IPS-18a (cell line): Measurements from ENCODE around the gene SEMA4D.

Source experiments
- H3K27ac ChIP-seq: one replicate; pipeline ENCODE4 v1.5.1; 2013; ENCODE audit warnings: low read length
- H3K27me3 ChIP-seq: one replicate; pipeline ENCODE4 v1.6.1; 2013; ENCODE audit warnings: mild to moderate bottlenecking, low read length; ENCODE audit not compliant: control insufficient read depth, insufficient read depth
- H3K36me3 ChIP-seq: one replicate; pipeline ENCODE4 v1.6.1; 2013; ENCODE audit warnings: low read depth, low read length; ENCODE audit not compliant: control insufficient read depth
- H3K4me1 ChIP-seq: one replicate; pipeline ENCODE4 v1.6.1; 2013; ENCODE audit warnings: low read depth, low read length; ENCODE audit not compliant: control insufficient read depth
- H3K4me3 ChIP-seq: one replicate; pipeline ENCODE4 v1.5.1; 2013; ENCODE audit warnings: low read length
- H3K9ac ChIP-seq: one replicate; pipeline ENCODE4 v1.6.1; 2013; ENCODE audit warnings: mild to moderate bottlenecking, low read length, moderate library complexity
- H3K9me3 ChIP-seq: one replicate; pipeline ENCODE4 v1.6.1; 2013; ENCODE audit warnings: low read depth, low read length; ENCODE audit not compliant: control insufficient read depth

SEMA4D gene

GRCh38 chr9:89408628-89409101 lies 89.2 kb downstream of the SEMA4D start:
- H3K4me1 ChIP-seq, result peaks cover 30% of the 10 kb centered on the region

GRCh38 chr9:89407070-89407469 lies 90.8 kb downstream of the SEMA4D start:
- H3K36me3 ChIP-seq, result no peaks in the 10 kb centered on the region
- H3K4me3 ChIP-seq, result no peak overlapping the region
- H3K4me1 ChIP-seq, result peaks cover 14% of the 10 kb centered on the region
- H3K27ac ChIP-seq, result no peak overlapping the region
- H3K9ac ChIP-seq, result no peak overlapping the region
- no peaks in the 10 kb centered on the region for H3K9me3 ChIP-seq
- H3K27me3 ChIP-seq, result no peaks in the 10 kb centered on the region

More at GRCh38 chr9:89408628-89409101, 89.2 kb downstream of the SEMA4D start:
- H3K4me3 ChIP-seq, result no peak overlapping the region
- no peak overlapping the region for H3K27ac ChIP-seq
- no peaks in the 10 kb centered on the region for H3K27me3 ChIP-seq
- no peak overlapping the region for H3K9ac ChIP-seq
- no peaks in the 10 kb centered on the region for H3K9me3 ChIP-seq
- no peaks in the 10 kb centered on the region for H3K36me3 ChIP-seq

- H3K4me3 ChIP-seq, result no peak overlapping the region
- peaks cover 8% of the 10 kb centered on the region for H3K36me3 ChIP-seq
- H3K9ac ChIP-seq, result no peak overlapping the region
- H3K9me3 ChIP-seq, result no peaks in the 10 kb centered on the region
- H3K27ac ChIP-seq, result no peak overlapping the region
- H3K27me3 ChIP-seq, result no peaks in the 10 kb centered on the region
- peaks cover 2% of the 10 kb centered on the region for H3K4me1 ChIP-seq
Observed at GRCh38 chr9:89405826-89406225, 92.1 kb downstream of the SEMA4D start.

- H3K27ac ChIP-seq, result no peak overlapping the region
- no peaks in the 10 kb centered on the region for H3K27me3 ChIP-seq
- no peaks in the 10 kb centered on the region for H3K4me1 ChIP-seq
- H3K4me3 ChIP-seq, result no peak overlapping the region
- peaks cover 17% of the 10 kb centered on the region for H3K36me3 ChIP-seq
- H3K9ac ChIP-seq, result no peak overlapping the region
- H3K9me3 ChIP-seq, result no peaks in the 10 kb centered on the region
Observed at GRCh38 chr9:89404074-89404473, 93.8 kb downstream of the SEMA4D start.

- Histone ChIP-seq H3K27me3 (no peaks in the 10 kb centered on the region), H3K4me1 (no peaks in the 10 kb centered on the region), H3K9ac (no peak overlapping the region), H3K4me3 (no peak overlapping the region), H3K36me3 (peaks cover 28% of the 10 kb centered on the region), H3K9me3 (no peaks in the 10 kb centered on the region), H3K27ac (no peak overlapping the region)
Observed at GRCh38 chr9:89402695-89403427, 95.1 kb downstream of the SEMA4D start.

- H3K4me3 ChIP-seq, result no peak overlapping the region
- H3K36me3 ChIP-seq, result peaks cover 51% of the 10 kb centered on the region
- no peak overlapping the region for H3K27ac ChIP-seq
- H3K27me3 ChIP-seq, result no peaks in the 10 kb centered on the region
- H3K9me3 ChIP-seq, result no peaks in the 10 kb centered on the region
- no peak overlapping the region for H3K9ac ChIP-seq
- no peaks in the 10 kb centered on the region for H3K4me1 ChIP-seq
Observed at GRCh38 chr9:89400403-89401116, 97.4 kb downstream of the SEMA4D start.

GRCh38 chr9:89398621-89399020 lies 99.3 kb downstream of the SEMA4D start:
- Histone ChIP-seq H3K27me3 (no peaks in the 10 kb centered on the region), H3K4me1 (no peaks in the 10 kb centered on the region), H3K4me3 (no peak overlapping the region), H3K27ac (no peak overlapping the region), H3K36me3 (peaks cover 61% of the 10 kb centered on the region), H3K9me3 (no peaks in the 10 kb centered on the region), H3K9ac (no peak overlapping the region)

GRCh38 chr9:89397471-89397870 lies 100.4 kb downstream of the SEMA4D start:
- H3K27me3 ChIP-seq, result no peaks in the 10 kb centered on the region
- H3K9me3 ChIP-seq, result no peaks in the 10 kb centered on the region
- H3K36me3 ChIP-seq, result peaks cover 71% of the 10 kb centered on the region
- H3K4me3 ChIP-seq, result no peak overlapping the region
- H3K9ac ChIP-seq, result no peak overlapping the region
- no peaks in the 10 kb centered on the region for H3K4me1 ChIP-seq
- no peak overlapping the region for H3K27ac ChIP-seq

GRCh38 chr9:89395931-89396710 lies 101.8 kb downstream of the SEMA4D start:
- Histone ChIP-seq H3K9ac (no peak overlapping the region), H3K4me3 (no peak overlapping the region), H3K9me3 (no peaks in the 10 kb centered on the region), H3K27ac (no peak overlapping the region), H3K27me3 (no peaks in the 10 kb centered on the region), H3K36me3 (peaks cover 71% of the 10 kb centered on the region), H3K4me1 (no peaks in the 10 kb centered on the region)

- H3K9me3 ChIP-seq, result no peaks in the 10 kb centered on the region
- no peak overlapping the region for H3K4me3 ChIP-seq
- no peaks in the 10 kb centered on the region for H3K4me1 ChIP-seq
- no peak overlapping the region for H3K9ac ChIP-seq
- H3K27me3 ChIP-seq, result no peaks in the 10 kb centered on the region
- no peak overlapping the region for H3K27ac ChIP-seq
- peaks cover 81% of the 10 kb centered on the region for H3K36me3 ChIP-seq
Observed at GRCh38 chr9:89394412-89394811, 103.5 kb downstream of the SEMA4D start.

GRCh38 chr9:89391585-89391984 lies 106.3 kb downstream of the SEMA4D start:
- Histone ChIP-seq H3K4me1 (no peaks in the 10 kb centered on the region), H3K27me3 (no peaks in the 10 kb centered on the region), H3K36me3 (peaks cover 82% of the 10 kb centered on the region), H3K4me3 (no peak overlapping the region), H3K9ac (no peak overlapping the region), H3K9me3 (no peaks in the 10 kb centered on the region), H3K27ac (no peak overlapping the region)
